ENCODE results near the gene ISG15. TPM values are rescaled to one million over a fixed set of nuclear protein-coding genes. Genes with fewer than 3 reads are reported as not detected.

ISG15 gene
- total RNA-seq, 1 donor = 34.7 TPM

- H3K4me3 ChIP-seq (ENCODE audit: low read depth, low read length) = no peak overlapping the region
- no peak for DNase-seq (ENCODE audit: low read depth)
- TF ChIP-seq, protein P1, sequence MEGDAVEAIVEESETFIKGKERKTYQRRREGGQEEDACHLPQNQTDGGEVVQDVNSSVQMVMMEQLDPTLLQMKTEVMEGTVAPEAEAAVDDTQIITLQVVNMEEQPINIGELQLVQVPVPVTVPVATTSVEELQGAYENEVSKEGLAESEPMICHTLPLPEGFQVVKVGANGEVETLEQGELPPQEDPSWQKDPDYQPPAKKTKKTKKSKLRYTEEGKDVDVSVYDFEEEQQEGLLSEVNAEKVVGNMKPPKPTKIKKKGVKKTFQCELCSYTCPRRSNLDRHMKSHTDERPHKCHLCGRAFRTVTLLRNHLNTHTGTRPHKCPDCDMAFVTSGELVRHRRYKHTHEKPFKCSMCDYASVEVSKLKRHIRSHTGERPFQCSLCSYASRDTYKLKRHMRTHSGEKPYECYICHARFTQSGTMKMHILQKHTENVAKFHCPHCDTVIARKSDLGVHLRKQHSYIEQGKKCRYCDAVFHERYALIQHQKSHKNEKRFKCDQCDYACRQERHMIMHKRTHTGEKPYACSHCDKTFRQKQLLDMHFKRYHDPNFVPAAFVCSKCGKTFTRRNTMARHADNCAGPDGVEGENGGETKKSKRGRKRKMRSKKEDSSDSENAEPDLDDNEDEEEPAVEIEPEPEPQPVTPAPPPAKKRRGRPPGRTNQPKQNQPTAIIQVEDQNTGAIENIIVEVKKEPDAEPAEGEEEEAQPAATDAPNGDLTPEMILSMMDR (IDR thresholded peaks at IDR 0.05; ENCODE audit: insufficient read depth, low read length) = no peak
Measured at GRCh38 chr1:1060281-1061000, 47.1 kb downstream of the ISG15 start.

GRCh38 chr1:1061682-1062345, 48.5 kb downstream of the ISG15 start:
- DNase-seq (ENCODE audit: low read depth) = no peak
- H3K4me3 ChIP-seq (ENCODE audit: low read depth, low read length) = no peak overlapping the region
- TF ChIP-seq, protein P1 (IDR thresholded peaks at IDR 0.05; ENCODE audit: insufficient read depth, low read length) = no peak

DNA sequence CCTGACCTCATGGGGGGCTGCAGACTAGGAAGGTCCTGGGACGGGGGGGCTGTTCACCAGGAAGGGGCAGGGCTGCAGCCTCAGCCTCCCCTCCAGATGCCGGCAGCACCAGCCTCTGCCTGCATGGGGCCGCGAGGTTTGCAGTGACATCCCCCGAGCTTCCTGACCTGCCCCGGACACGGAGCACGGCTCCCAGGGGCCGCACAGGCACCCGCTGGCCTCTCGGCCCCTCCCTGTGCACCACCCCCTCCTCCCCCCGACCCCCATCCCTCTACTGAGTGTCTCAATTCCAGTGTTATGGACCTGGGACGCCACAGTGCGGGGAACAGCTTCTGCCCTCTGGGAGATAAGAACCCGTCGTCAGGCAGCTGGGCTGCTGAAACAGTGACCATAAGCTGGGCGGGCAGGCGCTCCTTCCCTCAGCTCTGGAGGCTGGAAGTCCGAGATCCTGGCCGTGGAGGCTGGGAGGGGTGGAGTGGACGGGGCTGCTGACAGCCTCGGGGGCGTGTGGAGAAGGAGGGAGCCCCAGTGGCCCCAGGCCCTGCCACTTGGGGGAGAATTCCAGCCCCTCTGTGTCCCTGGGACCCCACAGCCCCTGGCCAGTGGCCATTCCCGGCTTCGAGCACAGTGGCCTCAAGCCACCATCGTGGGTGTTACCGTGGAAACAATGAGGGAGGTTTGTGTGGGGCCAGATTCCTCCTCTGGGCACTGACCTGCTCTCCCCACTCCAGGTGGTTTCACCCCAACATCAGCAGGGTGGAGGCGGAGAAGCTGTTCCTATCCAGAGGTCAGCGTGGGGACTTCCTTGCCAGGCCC, 49.3 kb downstream of the ISG15 start:
- TF ChIP-seq, protein P1 (IDR thresholded peaks at IDR 0.05; ENCODE audit: insufficient read depth, low read length) = no peak
- DNase-seq (ENCODE audit: low read depth) = peak; percentile 14
- H3K4me3 ChIP-seq (ENCODE audit: low read depth, low read length) = no peak overlapping the region

DNA sequence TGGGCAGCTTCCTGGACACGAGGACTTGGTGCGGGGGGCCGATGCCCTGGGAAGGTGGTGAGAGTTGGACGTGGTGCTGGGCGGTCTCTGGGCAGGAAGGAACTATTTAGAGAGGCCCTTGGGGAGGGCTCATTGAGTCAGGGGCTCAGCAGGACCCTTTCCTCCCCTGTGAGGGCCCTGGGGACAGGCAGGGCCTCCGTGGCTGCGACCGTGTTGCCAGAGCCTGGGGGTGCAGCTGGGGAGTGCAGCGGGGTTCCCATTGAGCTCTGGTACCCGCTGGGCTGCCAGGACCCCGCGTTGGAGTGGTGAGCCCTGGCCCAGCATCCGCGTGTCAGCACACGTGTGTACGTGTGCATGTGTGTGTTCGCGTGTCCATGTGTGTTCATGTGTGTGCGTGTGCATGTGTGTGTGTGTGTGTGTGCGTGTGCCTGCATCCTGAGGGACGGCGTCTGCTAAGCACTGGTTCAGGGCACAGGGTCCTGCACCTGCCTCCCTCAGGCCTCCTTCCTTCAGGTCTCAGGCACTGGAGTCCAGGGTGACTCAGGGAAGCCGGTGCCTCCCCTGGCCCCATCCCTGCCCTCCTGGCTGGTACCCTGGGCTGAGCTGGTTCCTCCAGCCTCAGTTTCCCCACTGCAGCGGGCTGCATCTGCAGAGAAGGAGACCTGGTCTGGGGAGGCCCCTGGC, 50.1 kb downstream of the ISG15 start:
- DNase-seq (ENCODE audit: low read depth) = no peak
- no peak overlapping the region for H3K4me3 ChIP-seq (ENCODE audit: low read depth, low read length)
- TF ChIP-seq, protein P1 (IDR thresholded peaks at IDR 0.05; ENCODE audit: insufficient read depth, low read length) = no peak

Small RNA genes within 50 kb of the gene (small RNA-seq; reads per million reads assigned to genes)
- gene AL645608.3 = not detected

Other genes starting within 250 kb of the ISG15 start
- gene SAMD11, start 89.6 kb upstream of the ISG15 start, total RNA-seq (ENCODE audit: low replicate concordance) = 1.6 and 12.4 TPM in 2 replicates
- 41.0 and 54.1 TPM in 2 replicates for gene NOC2L, start 54.2 kb upstream of the ISG15 start, total RNA-seq (ENCODE audit: low replicate concordance)
- 1.8 and 5.0 TPM in 2 replicates for gene KLHL17, start 52.9 kb upstream of the ISG15 start, total RNA-seq (ENCODE audit: low replicate concordance)
- gene PLEKHN1, start 47.0 kb upstream of the ISG15 start, total RNA-seq (ENCODE audit: low replicate concordance) = 0.54 TPM in 1 of 2 replicates, not detected in the other
- 0.57 TPM in 1 of 2 replicates, not detected in the other for gene PERM1, start 31.4 kb upstream of the ISG15 start, total RNA-seq (ENCODE audit: low replicate concordance)
- 0.36 and 0.82 TPM in 2 replicates for gene HES4, start 13.4 kb upstream of the ISG15 start, total RNA-seq (ENCODE audit: low replicate concordance)
- gene AGRN, start 6.6 kb downstream of the ISG15 start, total RNA-seq (ENCODE audit: low replicate concordance) = 7.9 and 85.7 TPM in 2 replicates
- not detected in 2 replicates for gene RNF223, start 60.8 kb downstream of the ISG15 start, total RNA-seq (ENCODE audit: low replicate concordance)
- 6.1 and 7.7 TPM in 2 replicates for gene C1orf159, start 102.6 kb downstream of the ISG15 start, total RNA-seq (ENCODE audit: low replicate concordance)
- not detected in 2 replicates for gene TTLL10, start 160.4 kb downstream of the ISG15 start, total RNA-seq (ENCODE audit: low replicate concordance)
- not detected in 2 replicates for gene TNFRSF18, start 193.1 kb downstream of the ISG15 start, total RNA-seq (ENCODE audit: low replicate concordance)
- 0.65 TPM in 1 of 2 replicates, not detected in the other for gene TNFRSF4, start 200.7 kb downstream of the ISG15 start, total RNA-seq (ENCODE audit: low replicate concordance)
- gene SDF4, start 218.5 kb downstream of the ISG15 start, total RNA-seq (ENCODE audit: low replicate concordance) = 91.6 and 126 TPM in 2 replicates
- gene B3GALT6, start 218.7 kb downstream of the ISG15 start, total RNA-seq (ENCODE audit: low replicate concordance) = 24.7 and 37.1 TPM in 2 replicates
- 0.65 and 1.4 TPM in 2 replicates for gene C1QTNF12, start 233.2 kb downstream of the ISG15 start, total RNA-seq (ENCODE audit: low replicate concordance)

Measured in fibroblast of the aortic adventitia (primary cell).